Tibial artery (tissue), 4 donors: ENCODE results near the gene TTPAL.
A peak's percentile ranks its signal among the peaks of the same experiment; 100 is the strongest.

Experiments used
- DNase-seq, 2 donors: peaks; one replicate each; pipeline ENCODE4 v3.0.0-alpha.2; 2019
- H3K27ac ChIP-seq, 2 donors: fragments of 200-600 bp; sonication (generic) in 1 of 2; 1 replicate in 1 of 2; 2 replicates in 1 of 2; pipeline ENCODE4 v1.5.1; 2018 to 2019; ENCODE audit warnings: mild to moderate bottlenecking in 1 of 2
- H3K27me3 ChIP-seq, 2 donors: fragments of 200-600 bp; sonication (generic) in 1 of 2; one replicate each; pipeline versions ENCODE4 v1.5.1 to v1.6.0; 2016 to 2019
- H3K36me3 ChIP-seq, 3 donors: fragments of 200-600 bp; sonication (generic) in 2 of 3; one replicate each; pipeline ENCODE4 v1.5.1; 2016 to 2019; ENCODE audit warnings: mild to moderate bottlenecking in 2 of 3
- H3K4me1 ChIP-seq, 4 donors: fragments of 200-600 bp; sonication (generic) in 2 of 4; 1 replicate in 3 of 4; 2 replicates in 1 of 4; pipeline ENCODE4 v1.5.1; 2016 to 2019
- H3K4me3 ChIP-seq, 2 donors: fragments of 200-600 bp; sonication (generic) in 1 of 2; 1 replicate in 1 of 2; 2 replicates in 1 of 2; pipeline ENCODE4 v1.5.1; 2018 to 2019; ENCODE audit warnings: mild to moderate bottlenecking in 2 of 2
- H3K9me3 ChIP-seq, 3 donors: fragments of 200-600 bp; sonication (generic) in 1 of 3; one replicate each; pipeline ENCODE4 v1.5.1; 2016 to 2019
- intact Hi-C: fragments of 100-400 bp; cut with DNase I; formaldehyde crosslinking; loops from one replicate; pipeline ENCODE4 v1.15.0; 2023; ENCODE audit warnings: low total_unique reads
- TF ChIP-seq, protein P1 (sequence below), 2 experiments: fragments of 200-600 bp in 1 of 2; fragments of 450-650 bp in 1 of 2; IDR thresholded peaks; one replicate each; pipeline ENCODE4 v1.5.1; 2017 to 2019; ENCODE audit warnings: antibody characterized with exemption in 2 of 2, mild to moderate bottlenecking in 1 of 2, moderate library complexity in 1 of 2

TTPAL gene, protein sequence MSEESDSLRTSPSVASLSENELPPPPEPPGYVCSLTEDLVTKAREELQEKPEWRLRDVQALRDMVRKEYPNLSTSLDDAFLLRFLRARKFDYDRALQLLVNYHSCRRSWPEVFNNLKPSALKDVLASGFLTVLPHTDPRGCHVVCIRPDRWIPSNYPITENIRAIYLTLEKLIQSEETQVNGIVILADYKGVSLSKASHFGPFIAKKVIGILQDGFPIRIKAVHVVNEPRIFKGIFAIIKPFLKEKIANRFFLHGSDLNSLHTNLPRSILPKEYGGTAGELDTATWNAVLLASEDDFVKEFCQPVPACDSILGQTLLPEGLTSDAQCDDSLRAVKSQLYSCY

DNA sequence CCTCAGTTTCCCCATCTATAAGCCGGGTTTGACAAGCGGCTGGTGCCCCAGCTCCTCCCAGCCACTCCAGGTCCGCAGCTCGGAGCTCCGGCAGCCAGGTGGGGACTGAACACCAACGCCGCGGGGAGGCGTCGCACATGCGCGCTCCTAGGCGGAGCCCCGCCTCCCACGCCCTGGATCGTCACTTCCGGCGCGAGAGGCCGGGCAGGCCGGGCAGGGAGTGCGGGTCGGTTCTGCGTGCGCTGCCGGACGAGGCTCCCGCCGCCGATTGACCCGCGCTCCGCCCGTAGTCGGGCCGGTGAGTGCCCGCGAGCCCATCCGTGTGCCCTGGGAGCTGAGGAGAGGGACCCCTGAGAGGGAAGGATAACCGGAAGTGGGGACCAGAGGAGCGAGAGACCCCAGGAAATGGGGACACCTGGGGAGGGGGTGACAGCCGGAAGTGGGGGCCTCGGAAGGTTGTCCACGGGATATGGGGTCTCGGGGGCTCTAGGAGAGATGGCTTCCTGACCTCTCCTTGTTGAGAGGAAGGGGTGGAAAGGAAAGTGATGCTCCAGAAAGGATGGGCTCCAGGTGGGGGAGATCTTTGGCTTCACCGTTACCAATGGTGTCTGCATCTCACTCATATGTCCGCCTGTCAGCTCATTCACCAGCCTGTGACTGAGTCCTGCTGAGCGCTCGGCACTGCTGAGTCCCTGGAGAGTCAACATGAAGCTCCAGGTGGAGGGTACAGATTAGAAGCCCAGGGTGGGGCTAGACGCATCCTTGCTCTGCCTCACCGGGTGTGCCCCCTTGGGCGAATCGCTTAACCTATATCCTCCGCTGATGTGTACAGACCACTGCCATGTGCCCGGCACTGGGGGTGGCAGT is at the start of gene TTPAL:
TTPAL (plus strand) TSS at position 181 of the 867 bp plus-strand sequence. CDS start 4,126 bp downstream, outside the sequence.
- peak; percentile 82 to 93 for DNase-seq
- Histone ChIP-seq H3K27ac (peak within 1 kb of the TSS; percentile 88 to 94), H3K27me3 (no peaks in the 10 kb centered on the region), H3K36me3 (peaks cover 5 to 14% (median 13%) of the 10 kb centered on the region in 3 donors), H3K4me3 (peak within 1 kb of the TSS; percentile 78 to 79), H3K9me3 (no peaks in the 10 kb centered on the region), H3K4me1 (peaks cover 0 to 16% (median 13%) of the 10 kb centered on the region in 4 donors)
- intact Hi-C loops: no loop called here
- TF ChIP-seq, protein P1, sequence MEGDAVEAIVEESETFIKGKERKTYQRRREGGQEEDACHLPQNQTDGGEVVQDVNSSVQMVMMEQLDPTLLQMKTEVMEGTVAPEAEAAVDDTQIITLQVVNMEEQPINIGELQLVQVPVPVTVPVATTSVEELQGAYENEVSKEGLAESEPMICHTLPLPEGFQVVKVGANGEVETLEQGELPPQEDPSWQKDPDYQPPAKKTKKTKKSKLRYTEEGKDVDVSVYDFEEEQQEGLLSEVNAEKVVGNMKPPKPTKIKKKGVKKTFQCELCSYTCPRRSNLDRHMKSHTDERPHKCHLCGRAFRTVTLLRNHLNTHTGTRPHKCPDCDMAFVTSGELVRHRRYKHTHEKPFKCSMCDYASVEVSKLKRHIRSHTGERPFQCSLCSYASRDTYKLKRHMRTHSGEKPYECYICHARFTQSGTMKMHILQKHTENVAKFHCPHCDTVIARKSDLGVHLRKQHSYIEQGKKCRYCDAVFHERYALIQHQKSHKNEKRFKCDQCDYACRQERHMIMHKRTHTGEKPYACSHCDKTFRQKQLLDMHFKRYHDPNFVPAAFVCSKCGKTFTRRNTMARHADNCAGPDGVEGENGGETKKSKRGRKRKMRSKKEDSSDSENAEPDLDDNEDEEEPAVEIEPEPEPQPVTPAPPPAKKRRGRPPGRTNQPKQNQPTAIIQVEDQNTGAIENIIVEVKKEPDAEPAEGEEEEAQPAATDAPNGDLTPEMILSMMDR (IDR thresholded peaks at IDR 0.05): peak; percentile 34 to 36

DNA sequence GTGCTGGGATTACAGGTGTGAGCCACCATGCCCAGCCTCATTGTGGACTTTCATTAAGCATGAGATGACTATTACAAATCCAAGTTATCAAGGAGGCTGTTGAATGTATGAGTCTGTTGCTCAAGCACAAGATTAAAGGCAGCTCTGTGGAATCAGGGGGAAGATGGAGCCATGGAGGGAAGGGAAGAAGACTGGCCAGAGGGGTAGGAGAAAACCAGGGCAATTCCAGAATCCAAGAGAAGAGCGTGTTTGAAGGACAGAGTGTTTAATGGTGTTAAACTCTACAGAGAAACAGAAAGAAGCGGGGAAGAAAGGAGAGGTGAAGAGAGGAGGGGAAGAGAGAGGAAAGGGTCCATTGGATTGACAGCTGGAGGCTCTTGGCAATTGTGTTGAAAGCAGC is 49.8 kb upstream of the TTPAL start:
- Histone ChIP-seq H3K27me3 (peaks cover 0 to 40% of the 10 kb centered on the region in 2 donors), H3K9me3 (no peaks in the 10 kb centered on the region), H3K4me1 (no peaks in the 10 kb centered on the region), H3K27ac (no peak overlapping the region), H3K36me3 (no peaks in the 10 kb centered on the region), H3K4me3 (no peak overlapping the region)
- DNase-seq: no peak
- intact Hi-C loops: no loop called here
- TF ChIP-seq, protein P1 (IDR thresholded peaks at IDR 0.05): no peak

DNA sequence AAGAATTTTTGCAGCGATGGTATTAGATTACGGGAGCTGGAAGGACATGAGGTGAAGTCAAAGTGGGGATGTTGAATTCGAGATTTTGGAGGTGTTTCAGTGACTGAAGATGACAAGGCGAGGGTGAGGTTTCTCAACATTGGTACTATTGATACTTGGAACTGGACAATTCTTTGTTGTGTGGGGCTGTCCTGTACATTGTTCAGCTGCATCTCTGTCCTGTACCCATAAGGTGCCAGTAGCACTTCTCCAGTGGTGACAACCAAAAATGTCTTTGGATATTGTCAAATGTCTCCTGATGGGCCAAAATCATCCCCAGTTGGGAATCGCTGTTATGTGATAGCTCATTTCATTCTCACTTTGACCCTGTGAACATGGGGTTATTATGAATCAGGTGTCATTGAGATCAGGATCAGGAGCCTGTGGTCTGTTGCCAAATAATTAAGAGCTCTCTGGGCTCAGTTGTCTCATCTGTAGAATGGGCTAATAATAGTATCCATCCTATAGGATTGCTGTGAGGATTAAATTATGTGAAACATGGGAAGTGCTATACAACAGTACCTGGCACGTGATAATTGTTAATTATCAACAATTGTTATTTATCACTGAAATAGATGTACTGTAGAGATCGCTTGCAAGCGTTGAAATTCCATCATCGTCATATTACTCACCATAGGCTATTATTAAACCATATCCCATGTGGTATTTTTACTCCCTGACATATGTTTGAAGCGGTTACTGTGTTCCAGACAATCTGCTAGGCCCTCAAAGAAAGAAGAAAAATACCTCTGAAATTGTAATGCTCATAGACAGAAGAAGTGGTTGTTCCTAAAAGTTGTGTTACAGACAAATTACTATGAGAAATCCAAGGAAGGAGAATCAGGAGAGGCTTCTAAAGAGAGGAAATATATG is 48.5 kb upstream of the TTPAL start:
- H3K4me3 ChIP-seq: no peak overlapping the region
- DNase-seq: no peak
- no peaks in the 10 kb centered on the region for H3K36me3 ChIP-seq
- no peaks in the 10 kb centered on the region for H3K4me1 ChIP-seq
- intact Hi-C loops: no loop called here
- peaks cover 0 to 44% of the 10 kb centered on the region in 2 donors for H3K27me3 ChIP-seq
- no peak overlapping the region for H3K27ac ChIP-seq
- TF ChIP-seq, protein P1 (IDR thresholded peaks at IDR 0.05): no peak
- no peaks in the 10 kb centered on the region for H3K9me3 ChIP-seq

DNA sequence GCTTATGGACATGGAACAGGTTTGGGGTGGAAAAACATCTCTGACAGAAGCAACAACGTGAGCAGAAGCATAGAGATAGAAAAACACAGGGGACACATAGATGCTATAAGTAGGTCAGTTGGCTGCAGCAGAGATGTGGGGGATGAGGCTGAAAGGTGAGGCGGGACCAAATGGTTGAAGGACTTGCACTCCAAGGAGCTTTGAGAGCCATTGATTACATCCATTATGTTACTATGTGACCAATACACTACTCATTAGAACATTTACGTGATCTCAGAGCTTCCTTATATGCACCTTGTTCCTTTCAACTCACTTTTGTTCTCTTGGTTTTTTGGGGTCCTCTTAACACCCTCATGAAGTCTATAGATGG is 47.9 kb upstream of the TTPAL start:
- intact Hi-C loops: no loop called here
- H3K27ac ChIP-seq: no peak overlapping the region

More for the DNA sequence above, 47.9 kb upstream of the TTPAL start:
- Histone ChIP-seq H3K36me3 (no peaks in the 10 kb centered on the region), H3K27me3 (peaks cover 0 to 43% of the 10 kb centered on the region in 2 donors), H3K9me3 (no peaks in the 10 kb centered on the region), H3K4me1 (no peaks in the 10 kb centered on the region), H3K4me3 (no peak overlapping the region)
- no peak for DNase-seq
- TF ChIP-seq, protein P1 (IDR thresholded peaks at IDR 0.05): no peak
